Right lobe of liver (tissue), 4 donors: Measurements from ENCODE around the gene CLSTN2.

ENCODE experiments used
- POLR2A ChIP-seq: fragments of 450-650 bp; IDR thresholded peaks from one replicate; pipeline ENCODE4 v1.6.1; 2017; ENCODE audit warnings: antibody characterized with exemption, mild to moderate bottlenecking
- TF ChIP-seq, protein P1 (sequence below), 4 donors: fragments of 200-600 bp in 3 of 4; fragments of 450-650 bp in 1 of 4; IDR thresholded peaks; one replicate each; pipeline versions ENCODE4 v1.5.1 to v1.8.0; 2016 to 2022; ENCODE audit warnings: antibody characterized with exemption in 4 of 4, mild to moderate bottlenecking in 2 of 4
- donor health status: DM: no; HTN: no; CAD: no.
- donor health status: DM: no; HTN: no; CAD: no.
- donor health status: DM: no; HTN: yes; CAD: no.

DNA sequence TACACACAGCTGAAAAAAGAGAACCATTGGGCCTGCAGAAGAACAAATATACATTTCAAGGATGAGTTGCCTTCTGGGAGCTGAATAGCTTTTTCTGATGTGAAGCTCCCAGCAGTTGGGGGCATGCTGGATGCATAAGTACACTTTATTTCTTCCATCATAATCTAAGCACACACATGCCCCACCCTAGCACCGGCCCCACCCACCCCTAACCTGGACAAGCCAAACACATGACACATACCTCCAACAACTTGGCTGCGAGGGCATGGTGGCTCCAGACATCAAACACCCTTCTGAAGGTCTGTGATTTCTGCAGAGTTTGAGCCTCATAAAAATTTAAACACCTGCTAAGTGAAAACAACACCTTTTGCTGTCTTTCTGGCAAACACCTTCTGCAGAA lies 435.7 kb downstream of the CLSTN2 start:
- TF ChIP-seq, protein P1, sequence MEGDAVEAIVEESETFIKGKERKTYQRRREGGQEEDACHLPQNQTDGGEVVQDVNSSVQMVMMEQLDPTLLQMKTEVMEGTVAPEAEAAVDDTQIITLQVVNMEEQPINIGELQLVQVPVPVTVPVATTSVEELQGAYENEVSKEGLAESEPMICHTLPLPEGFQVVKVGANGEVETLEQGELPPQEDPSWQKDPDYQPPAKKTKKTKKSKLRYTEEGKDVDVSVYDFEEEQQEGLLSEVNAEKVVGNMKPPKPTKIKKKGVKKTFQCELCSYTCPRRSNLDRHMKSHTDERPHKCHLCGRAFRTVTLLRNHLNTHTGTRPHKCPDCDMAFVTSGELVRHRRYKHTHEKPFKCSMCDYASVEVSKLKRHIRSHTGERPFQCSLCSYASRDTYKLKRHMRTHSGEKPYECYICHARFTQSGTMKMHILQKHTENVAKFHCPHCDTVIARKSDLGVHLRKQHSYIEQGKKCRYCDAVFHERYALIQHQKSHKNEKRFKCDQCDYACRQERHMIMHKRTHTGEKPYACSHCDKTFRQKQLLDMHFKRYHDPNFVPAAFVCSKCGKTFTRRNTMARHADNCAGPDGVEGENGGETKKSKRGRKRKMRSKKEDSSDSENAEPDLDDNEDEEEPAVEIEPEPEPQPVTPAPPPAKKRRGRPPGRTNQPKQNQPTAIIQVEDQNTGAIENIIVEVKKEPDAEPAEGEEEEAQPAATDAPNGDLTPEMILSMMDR (IDR thresholded peaks at IDR 0.05): no peak
- no peak for TF ChIP-seq POLR2A
